MCF 10A (cell line): ENCODE results near the gene WASF2. TPM values are rescaled to one million over a fixed set of nuclear protein-coding genes. Genes with fewer than 3 reads are reported as not detected.
"Not testable (repeated sequence)": the region's sequence is repeated elsewhere in the genome, so short reads cannot be mapped to it uniquely, and the experiment has no call there.

ENCODE experiments used
- BruUV-seq: library from RNA; stranded (reverse); fragments of 400-500 nt; replicated peaks from 2 replicates; lab custom pipeline; 2021; lab: Mats Ljungman, UMichigan
- CTCF ChIA-PET: fragments of 300-600 bp; sonication (Branson Sonifier 250); formaldehyde crosslinking; extraction: SDS; loops from one replicate; lab custom pipeline; 2021; ENCODE audit warnings: antibody characterized with exemption, inconsistent platforms; lab: Yijun Ruan, JAX
- POLR2A ChIA-PET: fragments of 300-600, 350-650 bp; sonication (Branson Sonifier 250); formaldehyde crosslinking; extraction: SDS; loops from one replicate; lab custom pipeline; 2020; ENCODE audit warnings: antibody characterized with exemption, inconsistent platforms; lab: Yijun Ruan, JAX
- DNase-seq: peaks from one replicate; pipeline ENCODE4 v3.0.0-alpha.2; 2018; ENCODE audit not compliant: unreplicated experiment
- H3K27ac Mint-ChIP-seq: one replicate; pipeline ENCODE4 v1.8.0; 2022; ENCODE audit warnings: mild to moderate bottlenecking, low read depth, mixed read lengths; ENCODE audit not compliant: unreplicated experiment
- H3K27me3 Mint-ChIP-seq: one replicate; pipeline ENCODE4 v1.8.0; 2022; ENCODE audit warnings: mixed read lengths; ENCODE audit not compliant: insufficient read depth, unreplicated experiment
- H3K36me3 Mint-ChIP-seq: one replicate; pipeline ENCODE4 v1.8.0; 2022; ENCODE audit warnings: mild to moderate bottlenecking, moderate library complexity, mixed read lengths; ENCODE audit not compliant: insufficient read depth, unreplicated experiment
- H3K4me1 Mint-ChIP-seq: one replicate; pipeline ENCODE4 v1.8.0; 2022; ENCODE audit warnings: mixed read lengths; ENCODE audit not compliant: insufficient read depth, unreplicated experiment
- H3K4me3 Mint-ChIP-seq: one replicate; pipeline ENCODE4 v1.8.0; 2022; ENCODE audit warnings: mild to moderate bottlenecking, moderate library complexity, mixed read lengths; ENCODE audit not compliant: unreplicated experiment
- H3K9me3 Mint-ChIP-seq: one replicate; pipeline ENCODE4 v1.8.0; 2022; ENCODE audit warnings: mixed read lengths; ENCODE audit not compliant: unreplicated experiment
- CTCF ChIP-seq: fragments of 200-600 bp; IDR thresholded peaks from one replicate; pipeline ENCODE4 v1.8.0; 2022; ENCODE audit warnings: antibody characterized with exemption, mild to moderate bottlenecking; ENCODE audit not compliant: unreplicated experiment
- intact Hi-C: fragments of 100-400 bp; cut with micrococcal nuclease; formaldehyde crosslinking; loops from 2 replicates; pipeline ENCODE4 v1.14.1; 2022
- total RNA-seq: library from RNA; stranded (reverse); gene quantifications from 2 replicates; pipeline ENCODE4 v1.2.3, GENCODE V29; 2022

Gene WASF2
- total RNA-seq, 1 experiment from 2014 or later: 131 TPM

GRCh38 chr1:27503033-27503432, 13.1 kb upstream of the WASF2 start:
- intact Hi-C loops: no loop called here
- no peak overlapping the region for H3K27ac Mint-ChIP-seq
- H3K4me3 Mint-ChIP-seq: no peak overlapping the region
- H3K27me3 Mint-ChIP-seq: no peaks in the 10 kb centered on the region
- H3K9me3 Mint-ChIP-seq: no peaks in the 10 kb centered on the region
- no TSS peak for BruUV-seq
- POLR2A ChIA-PET: interaction anchor here (0.5 to 1.3 kb wide), 3 partner anchors 13 to 217 kb away, joined by 3 to 5 read pairs (median 3); partner anchors contain the start of gene WASF2
- TF ChIP-seq CTCF: no peak
- H3K4me1 Mint-ChIP-seq: peaks cover 11% of the 10 kb centered on the region
- CTCF ChIA-PET: interaction anchor here (0.6 kb wide), 1 partner anchor 622 kb away, joined by 3 read pairs; no protein-coding TSS in a partner anchor
- no peak for DNase-seq
- no peaks in the 10 kb centered on the region for H3K36me3 Mint-ChIP-seq

- H3K27me3 Mint-ChIP-seq, H3K27ac Mint-ChIP-seq, POLR2A ChIA-PET, BruUV-seq, H3K9me3 Mint-ChIP-seq, H3K4me3 Mint-ChIP-seq, intact Hi-C loops, DNase-seq, H3K36me3 Mint-ChIP-seq: not testable (repeated sequence)
- H3K4me1 Mint-ChIP-seq: peaks cover 11% of the 10 kb centered on the region
- CTCF ChIA-PET: interaction anchor here (0.7 kb wide), 1 partner anchor 68 kb away, joined by 4 read pairs; no protein-coding TSS in a partner anchor
Observed at GRCh38 chr1:27501159-27501558, 11.2 kb upstream of the WASF2 start.

- CTCF ChIA-PET: interaction anchor here (0.6 kb wide), 2 partner anchors 10 to 98 kb away, joined by 3 read pairs; no protein-coding TSS in a partner anchor
- Mint-ChIP-seq H3K4me3 (no peak overlapping the region), H3K9me3 (no peaks in the 10 kb centered on the region), H3K27me3 (no peaks in the 10 kb centered on the region), H3K36me3 (no peaks in the 10 kb centered on the region), H3K27ac (no peak overlapping the region), H3K4me1 (peaks cover 6% of the 10 kb centered on the region)
- DNase-seq: no peak
- BruUV-seq: no TSS peak
- intact Hi-C loops: no loop called here
- TF ChIP-seq CTCF: no peak
- POLR2A ChIA-PET: interaction anchor here (1.1 to 2.5 kb wide), 2 partner anchors 9 to 11 kb away, joined by 3 to 11 read pairs; partner anchors contain the start of gene WASF2
Observed at GRCh38 chr1:27499142-27499541, 9.2 kb upstream of the WASF2 start.

- Mint-ChIP-seq H3K36me3 (no peaks in the 10 kb centered on the region), H3K27me3 (no peaks in the 10 kb centered on the region), H3K4me3 (no peak overlapping the region), H3K4me1 (no peaks in the 10 kb centered on the region), H3K27ac (no peak overlapping the region), H3K9me3 (no peaks in the 10 kb centered on the region)
- no peak for TF ChIP-seq CTCF
- ChIA-PET POLR2A (interaction anchor here (0.8 to 1.2 kb wide), 2 partner anchors 8 to 13 kb away, joined by 3 to 4 read pairs; no protein-coding TSS in a partner anchor), CTCF (interaction anchor here (0.7 to 1.2 kb wide), 5 partner anchors 9 to 229 kb away, joined by 3 to 5 read pairs (median 3); no protein-coding TSS in a partner anchor)
- no TSS peak for BruUV-seq
- no peak for DNase-seq
- intact Hi-C loops: no loop called here
Observed at GRCh38 chr1:27496604-27497155, 6.7 kb upstream of the WASF2 start.
